KOPT-K1 (cell line): ENCODE data around the gene FRMD4A.

Experiments
- H3K27ac ChIP-seq: fragments of 200-600 bp; sonication (generic); 2 replicates; pipeline ENCODE4 v1.5.1; 2016; ENCODE audit warnings: antibody characterized with exemption, mild to moderate bottlenecking, low read depth, low read length; ENCODE audit not compliant: poor library complexity, severe bottlenecking
- H3K36me3 ChIP-seq: fragments of 200-600 bp; sonication (generic); 2 replicates; pipeline ENCODE4 v1.5.1; 2017; ENCODE audit warnings: antibody characterized with exemption, mild to moderate bottlenecking, low read length, moderate library complexity; ENCODE audit not compliant: insufficient read depth
- H3K9me3 ChIP-seq: fragments of 200-600 bp; sonication (generic); 2 replicates; pipeline ENCODE4 v1.5.1; 2017; ENCODE audit warnings: antibody characterized with exemption, low read length, mild to moderate bottlenecking; ENCODE audit not compliant: insufficient read depth, poor library complexity, severe bottlenecking

The FRMD4A gene

GRCh38 chr10:14326581-14326980, 4.1 kb downstream of the FRMD4A start:
- Histone ChIP-seq H3K27ac (no peak overlapping the region), H3K36me3 (no peaks in the 10 kb centered on the region), H3K9me3 (no peaks in the 10 kb centered on the region)

DNA sequence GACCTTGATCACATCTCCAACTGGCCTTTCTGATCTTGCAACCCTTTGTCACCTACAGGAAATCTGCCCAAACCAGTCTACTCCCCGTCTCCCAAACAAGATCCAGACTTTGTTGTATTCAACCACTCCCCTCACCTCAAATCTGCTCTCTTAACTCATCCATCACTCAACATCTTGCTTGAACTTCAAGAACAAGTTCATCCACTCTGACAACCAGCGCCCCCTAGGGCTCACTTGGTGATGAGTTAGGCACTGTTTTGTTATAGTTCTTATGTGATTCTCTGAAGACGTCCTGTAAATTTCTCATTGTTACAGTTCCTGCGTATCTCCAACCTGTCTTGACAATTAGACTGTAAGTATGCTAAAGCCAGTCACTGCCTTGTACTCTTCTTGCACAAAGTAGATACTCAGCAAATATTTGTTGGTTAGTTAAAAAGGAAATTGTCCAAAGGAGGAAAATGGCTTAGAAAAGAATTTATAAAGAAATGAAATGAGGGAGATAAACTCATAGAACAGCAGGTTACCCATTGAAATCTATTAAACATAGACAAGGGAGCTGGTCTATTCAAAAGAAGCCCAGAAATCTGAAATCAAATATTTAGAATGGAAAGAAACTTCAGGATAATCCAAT, 5.3 kb downstream of the FRMD4A start:
- Histone ChIP-seq H3K9me3 (no peaks in the 10 kb centered on the region), H3K27ac (no peak overlapping the region), H3K36me3 (no peaks in the 10 kb centered on the region)

DNA sequence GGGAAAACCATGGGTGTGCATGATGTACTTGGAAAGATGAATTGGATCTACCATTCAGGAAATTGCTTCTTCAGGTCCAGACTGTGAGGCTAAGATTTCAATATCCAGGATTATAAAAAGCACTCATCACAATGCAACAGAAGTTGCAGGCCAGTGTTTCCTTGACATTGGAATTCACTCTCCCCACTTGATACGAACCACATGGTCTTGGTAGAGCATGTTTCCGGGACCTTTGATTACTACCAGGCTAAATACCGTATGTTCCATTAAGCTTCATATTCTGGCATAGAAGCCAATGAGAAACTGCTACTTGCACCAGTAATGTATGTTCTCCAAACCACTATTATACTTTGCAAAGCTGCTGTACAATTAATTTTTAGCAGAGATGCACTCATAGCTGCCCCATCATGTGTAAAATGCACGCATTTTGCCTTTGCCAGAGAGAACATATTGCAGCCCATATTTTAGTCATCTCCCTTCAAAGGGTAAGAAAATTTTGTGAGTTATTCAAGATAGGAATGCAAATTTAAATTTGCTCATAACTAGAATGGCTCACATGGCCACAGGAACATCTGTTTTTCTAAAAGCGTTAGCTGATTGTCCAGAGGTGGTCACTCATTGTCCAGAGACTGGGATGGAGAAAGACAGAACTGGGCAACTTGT, 8.1 kb downstream of the FRMD4A start:
- H3K9me3 ChIP-seq = no peaks in the 10 kb centered on the region
- no peak overlapping the region for H3K27ac ChIP-seq
- H3K36me3 ChIP-seq = no peaks in the 10 kb centered on the region

GRCh38 chr10:14318007-14318406, 12.7 kb downstream of the FRMD4A start:
- Histone ChIP-seq H3K27ac (no peak overlapping the region), H3K9me3 (no peaks in the 10 kb centered on the region), H3K36me3 (no peaks in the 10 kb centered on the region)

DNA sequence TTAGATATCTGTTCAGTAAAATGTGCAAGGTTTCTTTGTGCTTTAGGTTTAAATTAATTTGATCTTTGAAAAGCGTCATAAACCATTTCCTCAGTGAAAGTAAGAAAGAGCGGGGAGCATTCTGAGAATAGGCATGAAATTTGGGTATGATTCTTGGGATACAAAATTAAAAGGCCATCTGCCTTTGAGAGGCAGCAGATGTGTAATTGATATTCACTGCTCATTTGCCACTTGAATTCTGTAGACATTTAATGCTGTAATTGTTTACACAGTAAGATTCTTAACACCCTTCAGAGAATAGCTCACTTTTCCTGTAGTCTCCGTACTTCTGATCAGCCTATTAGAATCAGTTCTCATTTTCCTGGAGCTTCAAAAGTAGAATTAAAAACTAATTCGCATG, 18.7 kb downstream of the FRMD4A start:
- Histone ChIP-seq H3K9me3 (no peaks in the 10 kb centered on the region), H3K27ac (no peak overlapping the region), H3K36me3 (no peaks in the 10 kb centered on the region)

GRCh38 chr10:14311206-14311957, 19.3 kb downstream of the FRMD4A start:
- no peak overlapping the region for H3K27ac ChIP-seq

DNA sequence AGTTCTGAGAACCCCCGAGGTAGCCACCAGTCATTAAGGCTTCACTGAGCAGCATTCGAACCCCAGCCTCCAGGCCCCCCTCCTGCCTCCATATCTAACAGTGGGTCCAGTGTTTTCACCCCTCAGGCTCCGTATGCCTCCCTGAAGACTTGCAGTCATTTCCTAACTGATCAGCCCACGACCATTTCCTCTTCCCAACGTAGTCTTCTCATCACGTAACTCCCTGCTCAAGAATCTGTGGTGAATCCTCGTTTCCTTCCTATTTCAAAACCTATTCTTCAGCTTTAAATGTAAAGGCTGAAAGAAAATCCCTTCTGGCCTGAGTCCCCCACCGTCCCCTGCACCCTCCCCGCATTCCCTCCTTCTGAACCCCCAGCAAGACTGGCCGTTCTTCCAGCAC, 21.1 kb downstream of the FRMD4A start:
- no peaks in the 10 kb centered on the region for H3K36me3 ChIP-seq
- H3K9me3 ChIP-seq = no peaks in the 10 kb centered on the region
- no peak overlapping the region for H3K27ac ChIP-seq

More at GRCh38 chr10:14311206-14311957, 19.3 kb downstream of the FRMD4A start:
- Histone ChIP-seq H3K9me3 (no peaks in the 10 kb centered on the region), H3K36me3 (no peaks in the 10 kb centered on the region)

DNA sequence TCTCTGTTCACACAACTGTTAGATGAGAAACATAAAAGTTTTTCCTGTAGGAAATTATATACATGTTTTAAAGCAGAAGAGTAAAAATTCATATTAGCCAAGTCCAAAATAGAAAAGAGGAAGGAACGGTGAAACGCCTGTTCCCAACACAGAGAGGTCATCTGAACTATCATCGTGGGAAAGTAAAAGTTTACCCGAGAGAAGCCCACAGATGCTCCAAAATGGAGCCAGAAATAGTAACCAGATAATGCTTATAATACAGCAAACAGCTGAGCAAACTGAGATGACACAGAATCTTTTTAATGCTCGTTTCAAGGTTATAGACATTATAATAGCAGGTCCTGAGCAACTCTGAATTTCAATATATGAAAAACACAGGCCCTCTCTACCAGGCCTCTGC, 24.5 kb downstream of the FRMD4A start:
- H3K36me3 ChIP-seq = no peaks in the 10 kb centered on the region
- H3K9me3 ChIP-seq = no peaks in the 10 kb centered on the region
- H3K27ac ChIP-seq = no peak overlapping the region

DNA sequence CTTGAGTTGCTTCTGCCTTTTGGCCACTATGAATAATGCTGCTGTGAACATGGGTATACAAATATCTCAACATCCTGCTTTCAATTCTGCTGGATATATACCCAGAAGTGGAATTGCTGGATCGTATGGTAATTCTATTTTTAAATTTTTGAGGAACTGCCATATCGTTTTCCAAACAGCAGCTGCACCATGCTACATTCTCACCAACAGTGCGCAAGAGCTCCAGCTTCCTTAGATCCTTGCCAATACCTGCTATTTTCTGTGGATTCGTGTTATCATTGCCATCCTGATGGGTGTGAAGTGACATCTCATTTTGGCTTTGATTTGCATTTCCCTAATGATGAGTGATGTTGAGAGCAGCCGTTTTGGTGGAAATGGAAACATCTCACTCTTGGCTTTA, 26.7 kb downstream of the FRMD4A start:
- Histone ChIP-seq H3K9me3 (no peaks in the 10 kb centered on the region), H3K27ac (no peak overlapping the region), H3K36me3 (no peaks in the 10 kb centered on the region)

DNA sequence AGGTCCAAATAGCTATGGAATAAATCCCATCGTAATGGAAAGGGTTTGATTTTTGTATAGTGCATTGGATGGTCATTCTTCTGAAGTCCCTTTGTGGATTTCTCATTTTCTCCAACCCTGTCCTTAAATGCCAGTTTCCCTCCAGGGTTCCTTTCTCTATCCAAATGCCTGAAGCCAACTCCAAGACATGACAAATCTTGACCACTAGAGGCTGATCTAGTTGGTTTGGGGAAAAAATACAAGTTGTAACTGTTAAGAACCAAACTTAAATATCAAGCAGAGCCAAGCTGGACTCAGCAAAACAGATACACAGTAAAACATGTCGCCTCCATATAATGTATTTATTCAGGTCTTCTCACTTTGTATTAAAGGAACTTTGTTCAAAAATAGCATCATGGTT, 28.7 kb downstream of the FRMD4A start:
- Histone ChIP-seq H3K36me3 (no peaks in the 10 kb centered on the region), H3K27ac (no peak overlapping the region), H3K9me3 (no peaks in the 10 kb centered on the region)

GRCh38 chr10:14299556-14299955, 31.2 kb downstream of the FRMD4A start:
- no peaks in the 10 kb centered on the region for H3K36me3 ChIP-seq
- H3K9me3 ChIP-seq = no peaks in the 10 kb centered on the region
- no peak overlapping the region for H3K27ac ChIP-seq

- H3K27ac ChIP-seq = no peak overlapping the region
- H3K9me3 ChIP-seq = peaks cover 4% of the 10 kb centered on the region
Measured at GRCh38 chr10:14296065-14296709, 34.5 kb downstream of the FRMD4A start.

DNA sequence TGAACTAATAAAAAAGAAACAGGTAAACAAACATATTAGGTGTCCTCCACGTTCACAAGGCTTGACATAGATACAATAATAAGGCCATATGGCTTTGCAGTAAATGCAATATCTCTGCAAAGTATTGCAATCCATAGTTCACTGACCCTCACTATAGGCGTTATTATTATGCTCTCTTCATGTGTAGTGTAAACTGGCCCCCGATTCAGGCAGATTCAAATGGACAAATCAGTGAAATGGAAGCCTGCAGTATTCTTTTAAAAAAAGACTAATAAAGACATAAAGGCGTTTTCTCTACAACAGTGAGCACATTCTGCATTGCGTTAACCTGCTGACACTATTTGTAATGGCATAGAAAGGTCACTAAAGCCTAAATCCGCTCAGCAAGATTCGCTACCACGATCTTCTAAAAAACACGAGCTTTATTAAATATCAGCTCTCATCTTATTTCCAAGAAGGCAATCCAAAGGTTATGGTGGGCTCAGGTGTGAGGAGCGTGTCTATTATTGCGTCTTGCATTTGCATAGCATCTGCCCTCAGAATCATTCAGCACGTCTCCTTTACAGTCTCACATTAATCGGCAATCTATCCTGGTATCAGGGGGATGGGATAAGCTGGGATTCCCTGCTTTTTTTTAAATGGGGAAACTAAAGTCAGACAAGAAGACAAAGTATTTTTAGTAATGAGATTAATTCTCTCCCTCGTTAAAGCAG, 36.2 kb downstream of the FRMD4A start:
- no peak overlapping the region for H3K27ac ChIP-seq
- peaks cover 5% of the 10 kb centered on the region for H3K9me3 ChIP-seq
- H3K36me3 ChIP-seq = no peaks in the 10 kb centered on the region

More at GRCh38 chr10:14296065-14296709, 34.5 kb downstream of the FRMD4A start:
- H3K36me3 ChIP-seq = no peaks in the 10 kb centered on the region

DNA sequence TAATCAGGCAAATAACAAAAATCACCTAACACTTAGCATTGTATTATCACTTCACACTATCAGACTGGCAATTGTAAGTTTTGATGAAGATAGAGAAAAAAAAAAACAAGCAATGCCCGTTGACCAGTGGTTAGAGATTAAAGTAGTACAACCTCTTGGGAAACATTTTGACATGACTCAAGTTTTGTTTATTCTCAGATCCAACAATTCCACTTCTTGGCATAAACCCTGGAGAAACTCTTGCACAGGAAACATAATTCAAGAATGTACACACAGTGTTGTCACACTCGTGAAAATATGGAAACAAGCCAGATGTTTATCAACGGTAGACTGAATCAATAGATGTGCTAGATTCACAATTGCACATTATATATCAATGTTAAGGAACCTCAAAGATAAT, 37.2 kb downstream of the FRMD4A start:
- Histone ChIP-seq H3K9me3 (peaks cover 5% of the 10 kb centered on the region), H3K36me3 (no peaks in the 10 kb centered on the region), H3K27ac (no peak overlapping the region)

- Histone ChIP-seq H3K36me3 (no peaks in the 10 kb centered on the region), H3K27ac (no peak overlapping the region), H3K9me3 (peaks cover 6% of the 10 kb centered on the region)
Measured at GRCh38 chr10:14291296-14291695, 39.4 kb downstream of the FRMD4A start.
